NCI-H526 treated with DMSO at 0.1 percent for 48 hours (cell line): ENCODE results near the gene SYTL1.

Source experiments
- DNase-seq: peaks from one replicate; lab custom pipeline; 2025; lab: John Stamatoyannopoulos, UW

The SYTL1 gene

GRCh38 chr1:27348861-27349783 lies 7.3 kb downstream of the SYTL1 start:
- peak; percentile 77 for DNase-seq

DNA sequence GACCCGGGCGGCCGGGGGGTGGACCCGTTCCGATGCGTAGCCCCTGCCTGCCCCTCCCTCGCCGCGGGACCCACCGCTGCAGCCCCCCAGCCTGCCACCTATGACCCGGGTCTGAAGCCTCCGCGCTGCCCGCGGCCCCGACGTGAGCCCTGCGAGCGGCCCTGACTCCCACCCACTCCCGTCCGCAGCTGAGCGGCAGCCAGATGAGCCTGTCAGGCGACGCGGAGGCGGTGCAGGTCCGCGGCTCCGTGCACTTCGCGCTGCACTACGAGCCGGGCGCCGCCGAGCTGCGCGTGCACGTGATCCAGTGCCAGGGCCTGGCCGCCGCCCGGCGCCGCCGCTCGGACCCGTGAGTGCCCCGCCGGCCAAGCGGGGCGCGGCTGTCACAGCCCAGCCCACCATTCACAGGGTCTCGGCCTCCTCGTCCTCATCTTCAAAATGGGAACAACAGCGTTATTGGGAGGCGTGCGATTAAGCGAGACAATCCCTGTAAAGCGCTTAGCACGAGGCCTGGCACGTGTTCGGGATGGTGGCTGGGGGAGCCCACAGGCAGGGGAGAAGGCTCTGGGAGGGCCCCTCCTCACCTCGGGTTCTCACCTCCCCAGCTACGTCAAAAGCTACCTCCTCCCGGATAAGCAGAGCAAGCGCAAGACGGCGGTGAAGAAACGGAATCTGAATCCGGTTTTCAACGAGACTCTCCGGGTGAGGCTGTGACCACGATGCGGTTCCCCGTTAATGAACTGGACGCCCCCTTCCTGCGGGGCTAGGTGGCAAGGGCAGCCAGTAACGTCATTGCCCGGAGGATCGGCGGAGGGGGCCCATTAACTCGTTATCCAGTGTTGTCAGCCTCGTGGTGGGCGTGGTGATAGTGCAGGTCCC lies 8.2 kb downstream of the SYTL1 start:
- peak; percentile 60 for DNase-seq

GRCh38 chr1:27350663-27351540 lies 9.1 kb downstream of the SYTL1 start:
- no peak for DNase-seq

DNA sequence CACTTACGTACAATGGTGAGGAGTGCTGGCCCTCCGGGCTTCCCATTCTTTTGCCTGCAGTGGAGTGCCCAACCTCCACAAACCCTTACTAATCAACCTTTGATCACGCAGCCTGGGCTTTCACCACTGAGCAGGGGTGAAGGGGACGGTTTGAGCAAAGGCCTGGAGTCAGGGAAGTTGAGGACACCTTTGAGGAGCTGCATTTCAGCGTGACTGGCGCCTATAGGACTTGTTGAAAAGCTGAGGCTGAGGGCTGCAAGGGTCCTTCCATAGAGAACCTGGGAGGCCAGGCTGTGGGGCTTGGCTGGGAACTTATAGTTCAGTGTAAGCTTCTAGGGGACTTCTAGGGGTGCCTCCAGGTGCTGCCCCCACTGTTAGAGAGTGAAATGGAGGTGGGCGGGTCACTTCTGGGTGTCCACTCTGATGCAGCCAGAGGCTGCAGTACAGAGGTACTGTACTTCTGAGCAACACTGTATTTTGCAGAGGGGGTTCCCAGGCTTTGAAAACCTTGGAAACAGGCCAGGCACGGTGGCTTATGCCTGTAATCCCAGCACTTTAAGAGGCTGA lies 9.8 kb downstream of the SYTL1 start:
- no peak for DNase-seq

DNA sequence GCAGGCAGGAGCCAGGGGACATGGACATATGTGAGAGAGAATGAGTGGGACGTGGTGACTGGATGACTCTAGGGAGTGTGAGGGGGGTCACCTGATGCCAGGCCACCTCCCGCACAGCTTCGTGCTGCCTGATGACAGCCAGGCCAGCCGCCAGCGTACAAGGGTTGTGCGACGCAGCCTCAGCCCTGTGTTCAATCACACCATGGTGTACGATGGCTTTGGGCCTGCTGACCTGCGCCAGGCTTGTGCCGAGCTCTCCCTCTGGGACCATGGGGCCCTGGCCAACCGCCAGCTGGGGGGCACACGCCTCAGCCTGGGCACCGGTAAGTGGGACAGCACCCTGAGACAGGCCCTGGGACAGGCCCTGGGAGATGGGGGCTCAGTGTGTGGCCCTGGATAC lies 11.3 kb downstream of the SYTL1 start:
- DNase-seq, result no peak

DNA sequence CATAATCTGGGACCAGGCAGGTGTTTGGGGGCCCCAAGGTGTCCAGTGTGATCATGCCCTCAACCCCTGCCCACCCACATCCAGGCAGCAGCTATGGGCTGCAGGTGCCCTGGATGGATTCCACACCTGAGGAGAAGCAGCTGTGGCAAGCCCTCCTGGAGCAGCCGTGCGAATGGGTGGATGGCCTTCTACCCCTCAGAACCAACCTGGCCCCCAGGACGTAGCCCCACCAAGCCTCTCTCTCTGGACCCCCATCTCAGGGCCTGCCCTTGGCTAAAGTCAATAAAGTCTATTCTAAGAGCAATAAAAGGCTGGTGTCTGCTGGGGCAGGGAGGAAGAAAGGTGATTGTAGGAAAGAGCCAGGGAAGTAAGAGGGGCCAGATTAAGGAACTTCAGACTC lies 11.8 kb downstream of the SYTL1 start:
- no peak for DNase-seq

- DNase-seq, result no peak
Measured at GRCh38 chr1:27355683-27356082, 13.9 kb downstream of the SYTL1 start.

DNA sequence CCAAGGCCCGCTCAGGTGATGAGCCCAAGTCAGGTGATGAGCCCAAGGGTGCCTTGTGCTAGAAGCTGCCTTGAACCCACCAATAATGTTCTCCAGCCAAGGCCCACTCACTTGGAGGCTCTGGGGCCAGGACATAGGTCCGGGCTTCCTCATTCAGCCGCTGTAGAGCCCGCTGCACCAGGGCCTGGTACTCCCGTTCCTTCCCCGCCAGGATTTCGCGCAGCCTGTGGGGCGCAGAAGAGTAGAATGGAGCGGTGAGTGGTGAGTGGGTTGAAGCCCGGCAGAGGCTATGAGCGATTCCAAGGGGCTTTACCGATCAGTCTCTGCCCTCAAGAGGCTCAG lies 14.4 kb downstream of the SYTL1 start:
- DNase-seq, result no peak

DNA sequence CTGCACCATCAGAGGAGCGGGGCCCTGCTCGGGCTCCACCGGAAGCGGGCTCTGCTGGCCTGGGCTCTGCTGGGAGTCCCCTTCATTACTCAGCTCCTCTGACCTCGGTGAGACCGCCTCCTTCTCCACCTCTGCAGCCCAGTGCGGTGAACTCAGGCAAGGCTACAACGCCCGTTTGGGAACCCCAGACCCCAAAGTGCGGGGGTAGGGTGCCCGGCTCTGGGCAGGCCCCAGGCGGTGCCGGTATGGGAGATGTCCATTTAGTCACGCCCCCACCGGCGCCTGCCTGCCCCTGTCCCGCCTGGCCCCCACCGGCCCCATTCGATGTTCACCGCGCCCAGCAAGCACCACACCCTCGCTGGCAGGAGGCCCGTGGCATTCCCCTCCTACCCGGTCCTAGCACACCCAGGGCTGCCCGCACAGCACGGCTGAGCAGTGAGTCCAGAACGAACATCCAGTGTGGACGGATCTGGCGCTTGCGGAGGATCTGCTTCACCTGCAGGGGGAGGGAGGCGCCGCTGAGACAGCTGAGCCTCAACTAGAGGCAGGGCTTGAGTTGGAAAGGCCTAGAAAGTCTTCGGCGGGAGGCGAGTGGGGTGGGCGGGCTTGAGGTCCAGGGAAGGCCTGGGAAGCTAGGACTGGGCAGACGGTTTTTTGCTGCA lies 14.9 kb downstream of the SYTL1 start:
- no peak for DNase-seq

DNA sequence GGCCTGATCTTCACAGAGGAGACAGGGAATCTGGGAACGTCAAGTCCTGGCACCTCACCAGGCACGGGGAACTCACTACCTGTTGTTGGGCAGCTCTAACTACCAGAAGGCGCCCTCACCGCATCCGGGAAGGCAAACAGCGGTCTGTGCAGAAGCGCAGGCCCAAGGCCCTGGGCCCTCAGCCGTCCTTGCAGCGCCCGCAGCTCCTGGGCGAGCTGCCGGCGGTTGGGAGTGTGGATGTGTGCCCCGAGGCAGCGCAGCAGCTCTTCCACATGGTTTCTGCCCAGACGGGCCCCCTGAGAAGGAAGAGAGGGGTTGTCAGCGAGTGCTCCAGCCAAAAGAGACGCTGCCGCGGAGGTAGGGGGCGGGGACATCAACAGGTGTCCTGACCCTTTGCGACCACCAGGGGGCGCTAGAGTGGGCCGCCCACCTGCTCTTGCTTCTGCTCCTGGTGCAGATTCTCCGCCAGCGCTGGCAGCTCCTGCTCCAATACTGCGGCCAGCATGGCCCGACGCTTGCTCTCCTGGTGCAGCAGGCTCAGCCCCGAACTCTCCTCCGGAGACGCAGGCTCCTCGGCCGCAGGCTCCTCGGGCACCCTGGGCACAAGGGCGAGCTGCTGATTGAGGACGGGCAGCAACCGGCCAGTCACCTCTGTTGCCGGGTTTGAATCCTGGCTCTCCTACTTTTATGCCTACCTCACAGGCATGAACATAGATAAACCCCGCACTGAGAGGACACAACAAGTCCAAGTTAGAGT lies 15.6 kb downstream of the SYTL1 start:
- DNase-seq, result peak; percentile 54

DNA sequence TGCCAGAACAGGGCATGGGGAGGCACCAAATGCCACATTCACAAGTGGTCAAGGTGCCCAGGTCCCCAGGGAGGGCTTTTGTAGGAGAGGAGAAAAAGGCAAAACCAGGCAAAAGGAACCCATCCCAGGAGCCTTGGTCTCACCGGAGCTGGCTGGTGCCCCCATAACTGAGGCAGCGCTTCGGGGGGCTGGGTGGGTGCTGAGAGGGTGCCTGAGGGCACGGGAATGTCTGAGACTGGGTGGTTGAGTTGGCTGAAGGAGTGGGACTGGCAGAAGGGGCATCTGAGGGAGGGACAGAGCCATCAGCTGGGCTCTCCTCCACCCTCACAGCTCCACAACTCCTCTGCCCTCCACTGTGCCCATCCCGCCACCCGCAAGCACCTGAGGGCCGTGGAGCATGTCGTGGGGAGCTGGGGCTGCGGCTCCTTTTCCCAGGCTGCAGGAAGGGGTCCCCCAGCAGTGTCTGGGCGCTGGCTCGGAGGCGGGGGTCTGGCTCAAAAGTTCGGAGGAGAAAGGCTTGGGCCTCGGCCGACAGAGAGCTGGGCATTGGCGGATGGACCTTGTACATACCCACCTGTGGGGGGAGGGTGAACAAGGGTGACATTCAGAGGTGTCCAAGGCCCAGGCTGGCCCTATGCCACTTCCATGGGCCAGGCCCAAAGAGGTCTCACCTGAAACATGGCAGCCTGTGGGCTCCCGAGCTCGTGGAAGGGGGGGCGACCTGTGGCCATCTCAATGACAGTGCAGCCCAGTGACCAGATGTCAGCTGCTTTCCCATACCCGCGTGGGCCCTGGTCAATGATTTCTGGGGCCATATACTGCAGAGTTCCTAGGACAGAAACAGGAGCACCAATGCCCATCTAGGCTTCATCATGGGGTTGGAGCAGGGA lies 16.5 kb downstream of the SYTL1 start:
- DNase-seq, result no peak

- DNase-seq, result no peak
Measured at GRCh38 chr1:27358928-27359313, 17.1 kb downstream of the SYTL1 start.

- no peak for DNase-seq
Measured at GRCh38 chr1:27359822-27360158, 18.0 kb downstream of the SYTL1 start.

DNA sequence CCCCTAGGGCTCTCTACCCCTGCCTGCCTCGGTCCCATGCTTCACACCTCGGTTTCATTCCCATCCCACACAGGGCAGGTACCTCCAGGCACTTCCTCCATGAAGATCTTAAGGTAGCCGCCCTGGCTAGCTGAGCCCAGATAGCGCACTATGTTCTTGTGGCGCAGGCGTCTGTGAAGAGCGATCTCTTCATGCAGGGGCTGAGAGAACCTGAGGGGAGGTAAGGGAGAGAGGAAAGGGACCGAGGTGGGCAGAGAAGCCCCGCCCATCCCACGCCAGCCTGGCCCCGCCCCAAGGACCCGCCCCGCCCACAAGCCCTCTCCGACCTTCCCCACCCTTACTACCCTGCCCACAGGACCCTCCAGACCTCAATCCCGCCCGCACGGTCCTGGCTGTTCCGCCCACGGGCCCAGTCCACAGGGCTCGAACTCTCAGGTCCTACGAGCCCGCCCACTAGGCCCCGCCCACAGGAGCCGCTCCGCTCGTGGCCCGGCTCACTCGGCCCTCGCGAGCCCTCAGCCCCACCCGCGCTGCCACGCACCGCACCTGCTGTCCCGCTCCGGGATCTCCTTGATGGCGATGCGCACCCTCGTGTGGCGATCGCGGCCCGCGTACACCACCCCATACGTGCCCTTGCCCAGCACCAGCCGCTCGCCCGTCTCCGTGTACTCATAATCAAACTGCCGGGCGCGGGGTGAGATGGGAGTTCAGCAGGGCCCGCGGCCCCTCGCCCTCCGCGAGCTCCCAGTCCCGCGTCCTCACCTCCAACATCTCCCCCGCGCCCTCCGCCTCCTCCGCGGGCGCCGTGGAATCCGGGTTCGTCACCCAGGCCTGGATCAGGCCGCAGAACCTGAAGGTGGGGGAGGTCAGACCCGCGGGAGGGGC lies 18.6 kb downstream of the SYTL1 start:
- no peak for DNase-seq

- no peak for DNase-seq
Measured at GRCh38 chr1:27361044-27361402, 19.2 kb downstream of the SYTL1 start.

DNA sequence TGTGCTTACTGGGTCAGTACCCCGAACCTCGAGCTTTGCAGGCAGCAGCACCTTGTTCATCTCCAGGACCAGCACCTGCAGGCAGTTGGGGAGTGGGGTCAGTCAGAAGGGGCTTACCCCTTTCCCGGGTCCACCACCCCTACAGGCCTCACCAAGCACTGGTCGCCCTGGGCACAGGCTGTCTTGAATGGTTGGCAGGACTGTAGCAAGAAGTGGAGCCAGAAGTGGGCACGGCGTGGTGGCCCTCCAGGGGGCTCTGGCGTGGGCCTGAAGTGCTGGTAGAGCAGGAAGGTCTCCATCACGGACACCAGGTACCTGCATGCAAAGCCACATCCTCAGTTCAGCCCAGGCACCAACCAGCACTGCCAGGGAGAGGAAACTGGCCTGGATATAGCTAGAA lies 19.7 kb downstream of the SYTL1 start:
- DNase-seq, result no peak

DNA sequence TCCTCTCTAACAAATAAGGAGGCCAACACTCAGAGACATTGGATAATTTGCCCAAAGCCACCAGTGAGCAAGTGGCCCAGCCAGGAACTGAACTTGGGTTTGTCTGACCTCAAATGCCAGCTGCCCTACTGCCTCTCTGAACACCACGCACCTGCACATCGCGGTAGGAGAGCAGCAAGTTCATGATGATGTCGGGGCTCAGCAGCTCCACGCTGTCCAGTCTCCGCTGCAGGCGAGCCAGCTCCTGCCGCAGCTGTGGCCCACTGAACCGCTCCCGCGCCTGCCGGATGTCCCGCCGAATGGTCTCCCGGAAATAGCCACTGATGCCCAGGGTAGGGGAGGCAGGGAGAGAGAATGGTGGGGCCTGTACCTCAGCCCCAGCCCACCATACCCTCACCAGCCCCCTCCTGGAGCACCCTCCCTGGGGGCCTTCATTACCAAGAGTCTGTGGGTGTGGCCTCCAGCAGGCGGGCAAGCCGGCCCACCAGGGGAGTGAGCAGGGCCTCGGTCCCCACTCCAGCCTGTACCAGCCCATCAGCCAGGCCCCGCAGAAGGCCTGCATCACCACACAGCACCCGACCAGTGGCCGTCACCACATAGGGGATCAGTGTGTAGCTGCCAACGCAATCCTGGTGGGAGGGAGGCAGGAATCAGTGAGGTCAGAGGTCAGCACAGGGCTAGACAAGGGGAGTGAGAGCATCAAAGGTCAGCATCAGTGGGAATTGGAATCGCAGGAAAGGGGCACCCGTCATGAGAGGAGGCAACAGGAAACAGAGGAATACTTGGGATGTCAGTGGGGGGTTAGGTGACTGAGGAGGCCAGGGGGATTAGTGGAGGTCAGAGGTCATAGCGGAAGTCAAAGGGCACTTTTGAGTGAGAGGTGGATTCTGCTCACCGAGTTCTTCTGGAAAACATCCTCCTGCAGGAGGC lies 22.2 kb downstream of the SYTL1 start:
- DNase-seq, result no peak
